GM23248 (cell line): Measurements from ENCODE around the gene CTTNBP2. TPM values are rescaled to one million over a fixed set of nuclear protein-coding genes. Genes with fewer than 3 reads are reported as not detected.
A peak's percentile ranks its signal among the peaks of the same experiment; 100 is the strongest.

Experiments used
- DNase-seq: peaks from one replicate; pipeline ENCODE4 v3.0.0-alpha.2; 2015
- H2AFZ ChIP-seq: fragments of 200-600 bp; sonication (generic); 2 replicates; pipeline ENCODE4 v1.6.1; 2016; ENCODE audit warnings: antibody characterized with exemption
- H3F3A ChIP-seq: fragments of 200-600 bp; sonication (generic); 2 replicates; pipeline ENCODE4 v1.6.1; 2016; ENCODE audit warnings: mild to moderate bottlenecking, antibody characterized with exemption, mixed run types; ENCODE audit not compliant: insufficient read depth
- H3K27ac ChIP-seq: fragments of 200-600 bp; sonication (generic); 2 replicates; pipeline ENCODE4 v1.5.1; 2016; ENCODE audit warnings: mild to moderate bottlenecking
- H3K27me3 ChIP-seq: fragments of 200-600 bp; sonication (generic); replicated peaks from 2 replicates; pipeline ENCODE4 v1.6.1; 2016; ENCODE audit warnings: mild to moderate bottlenecking; ENCODE audit not compliant: insufficient read depth
- H3K36me3 ChIP-seq: fragments of 200-600 bp; sonication (generic); 2 replicates; pipeline ENCODE4 v1.6.1; 2016; ENCODE audit warnings: low read depth, mild to moderate bottlenecking
- H3K4me1 ChIP-seq: fragments of 200-600 bp; sonication (generic); 2 replicates; pipeline ENCODE4 v1.6.1; 2016; ENCODE audit warnings: mild to moderate bottlenecking; ENCODE audit not compliant: insufficient read depth
- H3K4me2 ChIP-seq: fragments of 200-600 bp; sonication (generic); one replicate; pipeline ENCODE4 v1.6.1; 2016; ENCODE audit warnings: mild to moderate bottlenecking; ENCODE audit not compliant: unreplicated experiment
- H3K4me3 ChIP-seq: fragments of 200-600 bp; sonication (generic); 2 replicates; pipeline ENCODE4 v1.5.1; 2016; ENCODE audit warnings: mild to moderate bottlenecking
- H3K79me2 ChIP-seq: fragments of 200-600 bp; sonication (generic); 2 replicates; pipeline ENCODE4 v1.6.1; 2016; ENCODE audit warnings: mild to moderate bottlenecking; ENCODE audit not compliant: insufficient read depth
- H3K9ac ChIP-seq: fragments of 200-600 bp; sonication (generic); 2 replicates; pipeline ENCODE4 v1.6.1; 2016; ENCODE audit warnings: mild to moderate bottlenecking
- H3K9me2 ChIP-seq: fragments of 200-600 bp; sonication (generic); 2 replicates; pipeline ENCODE4 v1.6.1; 2016; ENCODE audit warnings: mixed run types, mild to moderate bottlenecking, moderate library complexity; ENCODE audit not compliant: insufficient read depth
- H3K9me3 ChIP-seq: fragments of 200-600 bp; sonication (generic); one replicate; pipeline ENCODE4 v1.6.1; 2017; ENCODE audit warnings: low read depth
- H4K20me1 ChIP-seq: fragments of 200-600 bp; sonication (generic); 2 replicates; pipeline ENCODE4 v1.6.0; 2016; ENCODE audit not compliant: insufficient read depth
- EZH2 ChIP-seq: fragments of 200-600 bp; sonication (generic); IDR thresholded peaks from 2 replicates; pipeline ENCODE4 v1.6.1; 2018; ENCODE audit warnings: antibody characterized with exemption, mild to moderate bottlenecking; ENCODE audit not compliant: insufficient read depth, poor library complexity, severe bottlenecking
- EZH2phosphoT487 ChIP-seq: fragments of 200-600 bp; sonication (generic); IDR thresholded peaks from 2 replicates; pipeline ENCODE4 v1.6.1; 2018; ENCODE audit warnings: antibody characterized with exemption, moderate library complexity, mild to moderate bottlenecking, low read depth; ENCODE audit not compliant: insufficient read depth
- WGBS, 2 experiments: methylation state at CpG; one replicate each; pipeline ENCODE4 v1.1.6; 2015 to 2017; ENCODE audit warnings: low lambda C conversion rate in 2 of 2, low coverage in 1 of 2; ENCODE audit errors: missing lambda C conversion rate in 2 of 2; 5-methylcytosine and 5-hydroxymethylcytosine counted together
- in situ Hi-C: fragments of 300-500 bp; cut with MboI; formaldehyde crosslinking; loops from 2 replicates; pipeline ENCODE4 v1.15.0; 2020
- polyA plus RNA-seq: library from polyadenylated mRNA; unstranded; fragments of >200 nt; fragmentation: Nextera tagmentation; extraction: Ambion mirVana; gene quantifications from 2 replicates; pipeline ENCODE4 v1.2.1, GENCODE V29; 2016
- total RNA-seq: library from RNA; depleted of rRNA; stranded (reverse); fragments of >200 nt; shearing (Covaris generic); gene quantifications from 2 replicates; pipeline ENCODE4 v1.2.3, GENCODE V29; 2014; rRNA removed

CTTNBP2 gene
- total RNA-seq, result not detected in 2 replicates
- polyA plus RNA-seq, result not detected in 2 replicates

GRCh38 chr7:117873310-117874190, at the start of gene CTTNBP2:
Gene CTTNBP2 (minus strand): TSS chr7:117873441. CDS start chr7:117873415, 26 bp downstream.
- H3K79me2 ChIP-seq, result no peaks in the 10 kb centered on the region
- no peaks in the 10 kb centered on the region for H3K4me1 ChIP-seq
- no peak within 1 kb of the TSS for H3K9ac ChIP-seq
- H3K9me2 ChIP-seq, result no peaks in the 10 kb centered on the region
- peak within 1 kb of the TSS; percentile 81 for H3K4me2 ChIP-seq
- H3K9me3 ChIP-seq, result no peaks in the 10 kb centered on the region
- H3K36me3 ChIP-seq, result no peaks in the 10 kb centered on the region
- in situ Hi-C loops, result no loop called here
- peak within 1 kb of the TSS; percentile 67 for H2AFZ ChIP-seq
- no peaks in the 10 kb centered on the region for H3F3A ChIP-seq
- H4K20me1 ChIP-seq, result no peaks in the 10 kb centered on the region
- H3K4me3 ChIP-seq, result peak within 1 kb of the TSS; percentile 67
- 5 to 7% methylated on average over 42 to 44 of the region's 87 CpGs for WGBS, 2 experiments
- H3K27me3 ChIP-seq, result peaks cover 68% of the 10 kb centered on the region
- TF ChIP-seq EZH2, result peak; percentile 86
- TF ChIP-seq EZH2phosphoT487, result 0 out of 2 replicates have a peak, but pooled peaks have one; percentile 14
- DNase-seq, result peak; percentile 75
- H3K27ac ChIP-seq, result no peak within 1 kb of the TSS

GRCh38 chr7:117916309-117916708, 43.1 kb upstream of the CTTNBP2 start:
- no peak overlapping the region for H3K9ac ChIP-seq
- no peak for TF ChIP-seq EZH2phosphoT487
- no peak for TF ChIP-seq EZH2
- in situ Hi-C loops, result no loop called here

GRCh38 chr7:117912421-117912820, 39.2 kb upstream of the CTTNBP2 start:
- WGBS, 2 experiments, result 28% methylated on average over 2 of the region's 2 CpGs
- no peaks in the 10 kb centered on the region for H3K9me2 ChIP-seq
- no peak overlapping the region for H3K4me3 ChIP-seq
- H3K4me2 ChIP-seq, result no peak overlapping the region
- no peaks in the 10 kb centered on the region for H4K20me1 ChIP-seq
- H3K9me3 ChIP-seq, result peaks cover 4% of the 10 kb centered on the region
- H3K27me3 ChIP-seq, result no peaks in the 10 kb centered on the region
- no peaks in the 10 kb centered on the region for H3K36me3 ChIP-seq
- H3K27ac ChIP-seq, result no peak overlapping the region
- TF ChIP-seq EZH2phosphoT487, result no peak
- TF ChIP-seq EZH2, result no peak
- in situ Hi-C loops, result no loop called here
- no peaks in the 10 kb centered on the region for H3K79me2 ChIP-seq
- H3K9ac ChIP-seq, result no peak overlapping the region
- DNase-seq, result no peak
- no peak overlapping the region for H2AFZ ChIP-seq
- H3K4me1 ChIP-seq, result no peaks in the 10 kb centered on the region
- no peaks in the 10 kb centered on the region for H3F3A ChIP-seq

More at GRCh38 chr7:117916309-117916708, 43.1 kb upstream of the CTTNBP2 start:
- no peak overlapping the region for H3K4me3 ChIP-seq
- no peaks in the 10 kb centered on the region for H3K27me3 ChIP-seq
- no peak for DNase-seq
- H3K79me2 ChIP-seq, result no peaks in the 10 kb centered on the region
- 26 to 28% methylated on average over 2 of the region's 2 CpGs for WGBS, 2 experiments
- no peaks in the 10 kb centered on the region for H3K9me2 ChIP-seq
- peaks cover 4% of the 10 kb centered on the region for H3K9me3 ChIP-seq
- H3K4me2 ChIP-seq, result no peak overlapping the region
- no peaks in the 10 kb centered on the region for H3F3A ChIP-seq
- no peaks in the 10 kb centered on the region for H3K36me3 ChIP-seq
- no peak overlapping the region for H3K27ac ChIP-seq
- no peak overlapping the region for H2AFZ ChIP-seq
- no peaks in the 10 kb centered on the region for H4K20me1 ChIP-seq
- H3K4me1 ChIP-seq, result no peaks in the 10 kb centered on the region

- Histone ChIP-seq H3K36me3 (no peaks in the 10 kb centered on the region), H3K79me2 (no peaks in the 10 kb centered on the region), H3K9ac (no peak overlapping the region), H4K20me1 (no peaks in the 10 kb centered on the region), H3K4me3 (no peak overlapping the region), H3K4me1 (no peaks in the 10 kb centered on the region), H2AFZ (no peak overlapping the region), H3K27me3 (no peaks in the 10 kb centered on the region), H3K9me2 (no peaks in the 10 kb centered on the region), H3K9me3 (no peaks in the 10 kb centered on the region), H3K4me2 (no peak overlapping the region), H3F3A (no peaks in the 10 kb centered on the region), H3K27ac (no peak overlapping the region)
- in situ Hi-C loops, result no loop called here
- DNase-seq, result no peak
- WGBS, 2 experiments, result 16 to 18% methylated on average over 3 of the region's 3 CpGs
- TF ChIP-seq EZH2, result no peak
- TF ChIP-seq EZH2phosphoT487, result no peak
Measured at GRCh38 chr7:117908031-117908795, 35.0 kb upstream of the CTTNBP2 start.
